Breast epithelium (tissue), 4 donors: ENCODE measurements around the gene PXYLP1. TPM values are rescaled to one million over a fixed set of nuclear protein-coding genes. Genes with fewer than 3 reads are reported as not detected.

Source experiments
- DNase-seq, 2 donors: peaks; one replicate each; pipeline ENCODE4 v3.0.0-alpha.2; 2019; ENCODE audit warnings: low spot score in 2 of 2
- H3K27ac ChIP-seq, 2 donors: fragments of 200-600 bp; sonication (generic) in 1 of 2; one replicate each; pipeline ENCODE4 v1.5.1; 2016 to 2019; ENCODE audit warnings: mild to moderate bottlenecking in 1 of 2
- H3K27me3 ChIP-seq, 2 donors: fragments of 200-600 bp; sonication (generic) in 1 of 2; one replicate each; pipeline versions ENCODE4 v1.5.1 to v1.6.0; 2017 to 2019; ENCODE audit warnings: control low read depth in 1 of 2, mild to moderate bottlenecking in 1 of 2
- H3K36me3 ChIP-seq: fragments of 200-600 bp; one replicate; pipeline ENCODE4 v1.5.1; 2019
- H3K4me1 ChIP-seq, 2 donors: fragments of 200-600 bp; sonication (generic); one replicate each; pipeline ENCODE4 v1.5.1; 2016 to 2019; ENCODE audit warnings: control low read depth in 1 of 2
- H3K4me3 ChIP-seq, 3 donors: fragments of 200-600 bp; sonication (generic); 1 replicate in 2 of 3; 2 replicates in 1 of 3; pipeline ENCODE4 v1.5.1; 2016 to 2019; ENCODE audit warnings: mild to moderate bottlenecking in 3 of 3, moderate library complexity in 2 of 3
- H3K9me3 ChIP-seq, 2 donors: fragments of 200-600 bp; sonication (generic) in 1 of 2; one replicate each; pipeline ENCODE4 v1.5.1; 2016 to 2019; ENCODE audit warnings: control low read depth in 1 of 2
- CTCF ChIP-seq, 3 donors: fragments of 450-650 bp; IDR thresholded peaks; one replicate each; pipeline ENCODE4 v1.5.1; 2016 to 2017; ENCODE audit warnings: antibody characterized with exemption in 3 of 3, mild to moderate bottlenecking in 3 of 3, moderate library complexity in 3 of 3
- POLR2A ChIP-seq: fragments of 450-650 bp; IDR thresholded peaks from one replicate; pipeline ENCODE4 v1.6.1; 2016; ENCODE audit warnings: antibody characterized with exemption, mild to moderate bottlenecking, moderate library complexity
- POLR2AphosphoS5 ChIP-seq, 3 donors: sonication (generic); formaldehyde crosslinking; IDR thresholded peaks; one replicate each; pipeline ENCODE4 v1.6.1; 2017; ENCODE audit warnings: antibody characterized with exemption in 3 of 3
- intact Hi-C: fragments of 100-400 bp; cut with DNase I; formaldehyde crosslinking; loops from one replicate; pipeline ENCODE4 v1.15.1; 2023; ENCODE audit warnings: low total_unique reads
- total RNA-seq, 3 donors: library from RNA; depleted of rRNA; stranded (reverse); fragments of >200 nt; gene quantifications; one replicate each; pipeline ENCODE4 v1.1.0, GENCODE V29; 2016

The PXYLP1 gene
- total RNA-seq, 3 donors from 2014 or later: 10.7 to 20.8 (median 19.0) TPM

- H3K27me3 ChIP-seq: no peaks in the 10 kb centered on the region
- no peaks in the 10 kb centered on the region for H3K4me1 ChIP-seq
- H3K4me3 ChIP-seq: no peak overlapping the region
- DNase-seq: no peak
- no peak overlapping the region for H3K27ac ChIP-seq
- no peaks in the 10 kb centered on the region for H3K9me3 ChIP-seq
- no peaks in the 10 kb centered on the region for H3K36me3 ChIP-seq
- no peak for TF ChIP-seq POLR2A
- TF ChIP-seq POLR2AphosphoS5 (IDR thresholded peaks at IDR 0.05): no peak
- TF ChIP-seq CTCF (IDR thresholded peaks at IDR 0.05): no peak
- intact Hi-C loops: no loop called here
Measured at GRCh38 chr3:141240286-141240685, 8.7 kb downstream of the PXYLP1 start.

DNA sequence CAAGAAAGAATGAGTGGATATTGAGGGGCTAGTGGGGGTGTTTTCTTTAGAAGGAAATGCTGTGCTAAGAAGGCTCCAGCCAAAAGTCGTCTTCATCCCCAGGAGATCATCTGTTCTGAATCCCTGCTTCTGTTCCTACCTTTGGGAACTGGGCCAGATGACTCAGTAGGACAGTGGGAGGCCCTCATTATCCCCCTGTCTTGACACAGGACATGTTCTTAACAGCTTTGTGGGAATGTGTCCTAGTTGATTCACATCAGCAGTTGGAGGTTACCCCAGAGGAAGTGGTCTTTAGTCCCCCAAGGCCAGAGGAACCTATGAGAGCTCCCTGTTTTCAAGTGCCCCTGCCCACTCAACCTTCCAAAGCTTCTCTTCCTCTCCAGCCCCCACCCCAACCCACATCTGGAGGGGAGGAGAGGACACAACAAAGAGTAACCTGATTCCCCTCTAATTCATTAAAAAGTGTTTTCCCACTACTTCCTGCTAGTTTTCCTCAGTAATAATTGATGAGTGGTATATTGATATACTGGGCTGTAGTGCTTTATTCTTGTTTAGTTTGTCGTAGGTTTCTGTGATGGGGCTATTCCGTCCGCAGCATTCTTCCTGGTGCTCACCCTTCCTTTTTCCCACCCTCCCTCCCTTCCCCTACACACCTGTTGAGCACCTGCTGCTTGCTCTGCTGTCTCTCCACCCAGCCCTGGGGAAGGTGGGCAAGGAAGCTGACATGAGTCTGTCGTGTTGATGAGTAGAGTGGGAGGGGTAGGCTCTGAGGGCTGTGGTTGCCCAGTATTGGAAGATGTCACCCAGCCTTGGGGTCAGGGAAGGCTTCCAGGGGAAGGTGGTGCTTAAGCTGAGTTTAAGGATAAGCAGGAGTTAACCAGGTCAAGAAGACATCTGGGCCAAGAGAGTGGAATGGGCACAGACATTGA, 9.3 kb downstream of the PXYLP1 start:
- intact Hi-C loops: no loop called here
- no peaks in the 10 kb centered on the region for H3K4me1 ChIP-seq
- no peaks in the 10 kb centered on the region for H3K9me3 ChIP-seq
- no peak overlapping the region for H3K27ac ChIP-seq
- no peak overlapping the region for H3K4me3 ChIP-seq
- H3K27me3 ChIP-seq: no peaks in the 10 kb centered on the region
- TF ChIP-seq POLR2A (no peak), CTCF (IDR thresholded peaks at IDR 0.05) (no peak), POLR2AphosphoS5 (IDR thresholded peaks at IDR 0.05) (no peak)
- no peak for DNase-seq
- H3K36me3 ChIP-seq: no peaks in the 10 kb centered on the region

GRCh38 chr3:141241616-141242376, 10.2 kb downstream of the PXYLP1 start:
- Histone ChIP-seq H3K36me3 (no peaks in the 10 kb centered on the region), H3K27me3 (no peaks in the 10 kb centered on the region), H3K9me3 (no peaks in the 10 kb centered on the region), H3K4me1 (no peaks in the 10 kb centered on the region), H3K4me3 (no peak overlapping the region), H3K27ac (no peak overlapping the region)
- intact Hi-C loops: no loop called here
- no peak for DNase-seq
- no peak for TF ChIP-seq POLR2AphosphoS5 (IDR thresholded peaks at IDR 0.05)

GRCh38 chr3:141242377-141243092, 10.9 kb downstream of the PXYLP1 start:
- no peak for DNase-seq
- no peaks in the 10 kb centered on the region for H3K9me3 ChIP-seq
- H3K4me1 ChIP-seq: no peaks in the 10 kb centered on the region
- no peak overlapping the region for H3K27ac ChIP-seq
- H3K27me3 ChIP-seq: no peaks in the 10 kb centered on the region
- intact Hi-C loops: no loop called here
- no peak for TF ChIP-seq POLR2AphosphoS5 (IDR thresholded peaks at IDR 0.05)
- no peak for TF ChIP-seq POLR2A
- no peak for TF ChIP-seq CTCF (IDR thresholded peaks at IDR 0.05)
- H3K36me3 ChIP-seq: no peaks in the 10 kb centered on the region
- no peak overlapping the region for H3K4me3 ChIP-seq

DNA sequence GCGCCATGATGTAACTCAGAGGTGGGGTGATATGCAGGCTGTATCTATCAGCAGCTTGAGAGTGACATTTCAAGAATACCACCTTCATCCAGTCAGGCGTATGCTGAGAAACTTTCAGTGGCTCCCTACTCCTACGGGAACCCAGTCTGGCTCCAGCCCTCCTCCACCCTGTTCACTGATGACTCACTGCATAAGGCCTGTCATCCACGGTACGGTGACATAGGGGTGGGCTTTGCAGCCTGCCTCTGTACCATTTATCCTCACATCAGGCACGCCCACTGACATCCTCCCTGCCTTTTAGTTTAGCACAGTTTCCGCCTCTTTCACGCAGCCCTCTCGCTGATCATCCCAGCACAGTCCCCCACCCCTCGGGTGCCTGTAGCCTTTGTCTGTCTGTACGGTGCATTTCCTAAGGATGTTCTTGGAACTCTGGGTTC, 11.7 kb downstream of the PXYLP1 start:
- Histone ChIP-seq H3K4me3 (no peak overlapping the region), H3K9me3 (no peaks in the 10 kb centered on the region), H3K27me3 (no peaks in the 10 kb centered on the region), H3K4me1 (no peaks in the 10 kb centered on the region), H3K36me3 (no peaks in the 10 kb centered on the region), H3K27ac (no peak overlapping the region)
- no peak for DNase-seq
- intact Hi-C loops: no loop called here
- no peak for TF ChIP-seq POLR2A
- no peak for TF ChIP-seq POLR2AphosphoS5 (IDR thresholded peaks at IDR 0.05)
- no peak for TF ChIP-seq CTCF (IDR thresholded peaks at IDR 0.05)
